ENCODE data around the gene RAMP1. TPM values are rescaled to one million over a fixed set of nuclear protein-coding genes. Genes with fewer than 3 reads are reported as not detected.

Gene RAMP1
- total and polyA plus RNA-seq, 8 donors: 53.3 to 87.6 (median 61.7) TPM

- Histone ChIP-seq H3K4me3 (no peak overlapping the region), H3K9me3 (no peaks in the 10 kb centered on the region), H3K27me3 (no peaks in the 10 kb centered on the region), H3K4me1 (no peaks in the 10 kb centered on the region), H3K36me3 (peaks cover 0 to 15% (median 0%) of the 10 kb centered on the region in 3 donors), H3K27ac (peak overlapping the region in 1 of 4 donors; percentile 27)
- WGBS, 2 donors: 70 to 72% methylated on average over 20 of the region's 20 CpGs
- DNase-seq (peak in 4 of 6 donors; percentile 38 to 77 (median 68)), FAIRE-seq (no peak), ATAC-seq (peak in 3 of 4 donors; percentile 47 to 82 (median 74))
- intact Hi-C loops (cut with DNase I): no loop called here
- TF ChIP-seq CTCF (IDR thresholded peaks at IDR 0.05): no peak
Measured at GRCh38 chr2:237882510-237883481, 23.4 kb downstream of the RAMP1 start.

GRCh38 chr2:237883951-237884446 is 24.6 kb downstream of the RAMP1 start:
- Histone ChIP-seq H3K27ac (no peak overlapping the region), H3K36me3 (peaks cover 0 to 11% (median 0%) of the 10 kb centered on the region in 3 donors), H3K27me3 (no peaks in the 10 kb centered on the region), H3K9me3 (no peaks in the 10 kb centered on the region), H3K4me3 (no peak overlapping the region), H3K4me1 (peaks cover 0 to 5% (median 5%) of the 10 kb centered on the region in 3 donors)
- no peak for TF ChIP-seq CTCF (IDR thresholded peaks at IDR 0.05)
- intact Hi-C loops (cut with DNase I): no loop called here
- ATAC-seq (no peak), FAIRE-seq (no peak), DNase-seq (peak in 2 of 6 donors; percentile 25 to 45)
- whole genome bisulfite sequencing, 2 donors: 92 to 93% methylated on average over 10 of the region's 10 CpGs

GRCh38 chr2:237884681-237885080 is 25.3 kb downstream of the RAMP1 start:
- Histone ChIP-seq H3K9me3 (no peaks in the 10 kb centered on the region), H3K4me1 (peaks cover 0 to 5% (median 5%) of the 10 kb centered on the region in 3 donors), H3K27me3 (no peaks in the 10 kb centered on the region), H3K27ac (no peak overlapping the region), H3K36me3 (peaks cover 0 to 11% (median 0%) of the 10 kb centered on the region in 3 donors), H3K4me3 (no peak overlapping the region)
- WGBS, 2 donors: 88 to 93% methylated on average over 13 of the region's 13 CpGs
- intact Hi-C loops (cut with DNase I): no loop called here
- ATAC-seq (no peak), FAIRE-seq (no peak), DNase-seq (peak in 2 of 6 donors; percentile 50 to 58)
- no peak for TF ChIP-seq CTCF (IDR thresholded peaks at IDR 0.05)

GRCh38 chr2:237885111-237885930 is 25.9 kb downstream of the RAMP1 start:
- ATAC-seq (no peak), DNase-seq (peak in 2 of 6 donors; percentile 35 to 73), FAIRE-seq (no peak)
- Histone ChIP-seq H3K27ac (no peak overlapping the region), H3K4me3 (no peak overlapping the region), H3K36me3 (peaks cover 0 to 11% (median 0%) of the 10 kb centered on the region in 3 donors), H3K27me3 (no peaks in the 10 kb centered on the region), H3K4me1 (peaks cover 0 to 5% (median 5%) of the 10 kb centered on the region in 3 donors), H3K9me3 (no peaks in the 10 kb centered on the region)
- intact Hi-C loops (cut with DNase I): no loop called here
- WGBS, 2 donors: 89 to 91% methylated on average over 25 to 27 of the region's 27 CpGs
- TF ChIP-seq CTCF (IDR thresholded peaks at IDR 0.05): no peak

All from pancreas (tissue), 10 donors.